HG03159 (cell line): ENCODE data around the gene FAM133A.

Experiments
- ATAC-seq: cut with Tn5 transposase; IDR thresholded peaks from one replicate; pipeline ENCODE4 v1.9.1; 2021; ENCODE audit warnings: mild to moderate bottlenecking, moderate library complexity; ENCODE audit not compliant: unreplicated experiment

The FAM133A gene

DNA sequence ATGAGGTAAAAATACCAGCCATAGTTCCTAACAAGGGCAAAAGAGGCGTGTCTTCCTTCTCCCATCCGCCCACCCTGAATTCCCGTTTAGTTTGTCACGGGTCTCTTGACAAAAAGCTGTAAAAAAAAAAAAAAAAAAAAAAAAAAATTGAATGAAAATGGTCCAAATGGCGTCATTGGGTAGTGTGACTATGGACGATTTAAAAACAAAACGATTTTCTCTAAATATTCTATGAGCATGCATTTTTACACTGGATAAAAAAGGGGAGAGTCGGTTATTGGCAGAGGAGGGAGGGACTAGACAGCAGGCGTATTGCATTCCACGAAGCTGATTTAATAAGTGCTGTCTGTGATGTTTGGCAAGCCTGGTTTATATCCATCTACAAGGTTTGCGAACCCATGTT is at the start of gene FAM133A:
FAM133A (plus strand) TSS at position 338 of the 403 bp plus-strand sequence. CDS start 35,214 bp downstream, outside the sequence.
- no peak for ATAC-seq

DNA sequence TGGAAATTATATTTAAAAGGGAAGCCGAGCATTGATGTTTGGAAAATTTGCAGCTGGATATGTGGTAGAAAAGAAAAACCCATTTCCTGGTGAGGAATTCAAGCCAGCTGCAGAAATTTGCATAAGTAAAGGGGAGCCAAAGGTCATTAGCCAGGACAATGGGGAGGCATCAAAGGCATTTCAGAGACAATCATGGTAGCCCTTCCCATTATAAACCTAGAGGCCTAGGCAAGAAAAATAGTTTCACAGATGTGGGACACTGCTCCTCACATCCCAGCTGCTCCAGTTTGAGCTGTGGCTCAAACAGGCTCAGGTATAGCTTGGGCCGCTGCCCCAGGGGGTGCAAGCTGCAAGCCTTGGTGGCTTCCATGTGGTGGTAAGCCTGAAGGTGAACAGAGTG is 36.4 kb upstream of the FAM133A start:
- no peak for ATAC-seq

DNA sequence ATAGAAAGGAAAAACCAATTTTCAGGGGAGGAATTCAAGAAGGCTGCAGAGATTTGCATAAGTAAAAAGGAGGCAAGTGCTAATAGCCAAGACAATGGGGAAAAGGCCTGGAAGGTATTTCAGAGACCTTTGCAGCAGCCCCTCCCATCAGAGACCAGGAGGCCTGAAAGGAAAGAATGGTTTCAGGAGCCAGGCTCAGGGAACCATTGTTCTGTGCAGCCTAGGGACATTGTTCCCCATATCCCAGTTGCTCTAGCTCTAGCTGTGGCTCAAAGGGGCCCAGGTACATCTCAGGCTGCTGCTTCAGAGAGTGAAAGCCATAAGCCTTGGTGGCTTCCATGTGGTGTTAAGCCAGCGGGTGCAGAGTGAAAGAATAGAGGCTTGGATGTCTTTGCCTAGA is 24.6 kb upstream of the FAM133A start:
- ATAC-seq: no peak

DNA sequence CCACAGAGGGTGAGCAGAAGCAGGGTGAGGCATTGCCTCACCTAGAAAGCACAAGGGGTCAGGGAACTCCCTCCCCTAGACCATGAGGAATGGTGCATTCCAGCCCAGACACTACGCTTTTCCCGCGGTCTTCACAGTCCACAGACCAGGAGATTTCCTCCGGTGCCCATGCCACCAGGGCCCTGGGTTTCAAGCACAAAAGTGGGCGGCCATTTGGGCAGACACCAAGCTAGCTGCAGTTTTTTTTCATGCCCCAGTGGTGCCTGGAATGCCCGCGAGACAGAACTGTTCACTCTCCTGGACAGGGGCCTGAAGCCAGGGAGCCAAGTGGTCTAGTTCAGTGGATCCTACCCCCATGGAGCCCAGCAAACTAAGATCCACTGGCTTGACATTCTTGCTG is 13.4 kb upstream of the FAM133A start:
- ATAC-seq: no peak

DNA sequence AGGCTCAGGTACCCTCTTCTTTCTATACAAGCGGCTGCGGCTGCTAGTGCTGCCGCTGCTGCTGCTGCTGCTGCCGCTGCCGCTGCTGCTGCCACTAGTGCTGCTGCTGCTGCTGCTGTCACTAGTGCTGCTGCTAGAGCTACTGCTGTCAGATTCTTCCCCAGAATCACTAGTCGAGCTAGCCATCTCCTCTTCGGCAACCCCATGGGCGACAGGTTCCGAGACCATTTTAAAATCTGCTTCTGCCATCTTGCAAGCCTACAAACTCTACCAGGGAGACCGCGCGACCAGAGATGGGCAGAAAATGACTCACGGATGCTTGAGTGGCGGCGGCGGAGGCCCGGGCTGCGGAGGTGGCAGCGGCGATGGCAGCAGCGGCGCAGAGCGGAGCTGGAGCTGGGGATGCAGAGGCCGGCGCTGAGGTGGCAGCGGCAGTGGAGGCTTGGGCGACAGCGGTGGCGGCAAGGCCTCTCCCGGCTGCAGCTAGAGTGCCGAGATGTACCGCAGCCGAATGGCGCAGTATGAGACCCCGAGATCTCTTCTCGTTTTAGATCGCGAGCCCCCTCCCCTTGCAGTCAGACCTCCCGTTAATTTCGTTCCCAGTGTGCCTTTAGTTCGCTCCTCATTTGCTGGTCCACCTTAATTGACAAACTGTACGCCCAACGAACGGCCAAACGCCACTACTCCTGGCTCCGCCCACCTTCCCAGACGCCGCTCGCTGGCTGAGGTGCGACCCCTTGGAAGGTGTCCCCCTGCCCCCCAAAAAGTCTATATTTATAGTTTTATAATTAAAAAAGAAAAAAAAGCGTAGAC is 744 bp upstream of the FAM133A start, which contains the start of gene NAP1L3:
NAP1L3 (minus strand) TSS at position 523 of the 813 bp plus-strand sequence; CDS start at position 249, 274 bp downstream.
- peak; percentile 49 for ATAC-seq

DNA sequence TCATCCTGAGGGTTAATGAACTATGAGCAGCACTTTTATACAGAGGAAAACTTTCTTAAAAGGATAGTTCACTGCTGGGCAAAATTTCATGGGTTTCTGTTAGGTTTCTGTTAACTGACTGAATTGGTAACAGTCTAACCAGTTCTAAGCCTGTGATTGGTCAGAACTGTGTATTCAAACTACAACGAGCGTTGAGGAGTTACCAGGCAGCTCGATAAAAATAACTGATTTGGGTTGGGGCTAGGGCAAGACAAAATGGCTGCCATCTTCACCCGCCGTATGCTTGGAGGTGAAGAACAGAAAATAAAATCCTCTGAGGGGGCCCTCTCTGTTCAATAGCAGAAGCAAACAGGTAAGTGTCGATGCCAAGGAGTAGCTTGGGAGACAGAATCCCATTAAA is 22.0 kb downstream of the FAM133A start:
- no peak for ATAC-seq

DNA sequence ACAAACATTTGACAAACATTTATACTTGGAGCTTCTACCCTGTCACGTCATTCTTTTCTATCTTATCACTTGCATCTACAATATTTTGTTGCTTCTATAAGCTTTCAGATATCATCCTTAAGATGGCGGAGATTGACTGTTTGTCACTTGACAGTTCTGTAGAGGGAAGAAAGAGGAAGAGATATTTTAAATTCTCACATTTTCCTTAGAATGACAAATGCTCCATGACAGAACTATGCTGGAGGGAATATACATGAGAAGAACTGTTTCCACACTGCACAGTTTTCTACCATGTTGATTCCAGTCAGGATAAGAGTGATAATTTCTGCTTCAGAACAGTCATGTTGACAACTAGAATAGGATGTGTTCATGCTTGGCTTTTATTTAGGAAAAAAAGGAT is 29.7 kb downstream of the FAM133A start:
- ATAC-seq: no peak

DNA sequence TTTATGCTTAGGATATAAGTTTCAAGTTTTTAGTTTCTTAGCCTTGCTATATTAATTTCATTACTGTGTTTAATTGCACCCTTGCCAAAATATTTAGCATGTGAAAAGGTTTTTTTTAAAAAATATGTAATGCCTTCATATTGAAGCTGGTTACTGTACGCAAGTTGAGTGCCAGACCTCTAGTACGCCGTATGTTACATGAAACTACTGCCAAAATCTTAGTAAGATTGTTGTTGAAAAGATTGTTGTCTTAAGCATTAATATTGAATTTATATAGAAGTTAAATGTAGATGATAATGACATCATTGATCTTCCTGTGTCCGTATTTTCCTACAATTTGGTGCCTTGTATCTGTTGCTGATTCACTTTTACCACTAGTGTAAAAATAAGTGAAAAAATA is 37.1 kb downstream of the FAM133A start:
- ATAC-seq: no peak

DNA sequence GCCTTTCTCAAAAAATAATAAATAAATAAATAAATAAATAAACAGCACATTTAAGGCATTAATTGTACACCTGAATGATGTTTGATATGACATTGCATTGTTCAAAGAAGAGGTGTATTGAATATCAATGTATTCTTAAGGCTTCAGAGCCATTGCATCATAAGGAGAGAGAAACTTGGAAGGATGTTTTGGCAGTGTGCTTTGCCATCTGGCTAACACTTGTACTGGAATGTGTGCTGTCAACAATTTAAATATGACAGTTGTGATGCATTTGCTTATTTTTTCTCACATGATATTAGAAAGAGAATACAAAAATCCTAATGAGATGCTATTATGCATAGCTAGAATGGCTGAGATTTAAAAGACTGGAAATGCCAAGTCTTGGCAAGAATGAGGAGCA is 67.8 kb downstream of the FAM133A start:
- no peak for ATAC-seq

DNA sequence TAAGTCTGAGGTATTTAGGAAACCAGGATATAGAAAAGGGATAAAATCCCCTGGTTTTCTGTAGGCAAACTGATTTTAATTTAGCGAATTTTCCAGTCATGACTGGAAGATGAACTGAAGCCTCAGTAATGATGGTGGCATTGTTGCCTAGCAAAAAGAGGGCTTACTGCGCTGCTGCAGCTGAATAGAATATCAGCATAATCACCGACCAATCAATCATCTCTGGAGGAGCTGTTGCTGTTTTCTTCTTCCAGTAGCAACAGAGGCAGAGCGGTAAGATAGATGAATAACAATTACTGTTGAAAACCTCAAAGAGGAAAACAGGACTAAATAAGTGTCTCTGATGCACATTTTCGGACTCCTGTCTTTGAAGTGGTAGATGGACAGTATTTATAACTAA is 86.2 kb downstream of the FAM133A start:
- no peak for ATAC-seq
